ENCODE data around the gene AIPL1.

- TF ChIP-seq TAF1 (IDR thresholded peaks at IDR 0.05; ENCODE audit: borderline replicate concordance, insufficient read depth, low read length) (no peak), REST (IDR thresholded peaks at IDR 0.05; ENCODE audit: insufficient read depth in 1 of 2, low read depth in 2 of 2, low read length in 2 of 2) (no peak), POLR2AphosphoS5 (IDR thresholded peaks at IDR 0.05; ENCODE audit: low read depth, low read length) (no peak), FOXP2 (optimal IDR thresholded peaks at IDR 0.05; ENCODE audit: borderline replicate concordance, extremely low read depth, extremely low read length, insufficient read depth) (no peak)
Observed at GRCh38 chr17:6458460-6458950, 23.6 kb upstream of the AIPL1 start.
